HG02610 (cell line): Measurements from ENCODE around the gene RIT2.
"Not testable (repeated sequence)": the region's sequence is repeated elsewhere in the genome, so short reads cannot be mapped to it uniquely, and the experiment has no call there.

Experiments
- ATAC-seq: cut with Tn5 transposase; IDR thresholded peaks from one replicate; pipeline ENCODE4 v1.9.1; 2021; ENCODE audit warnings: mild to moderate bottlenecking, moderate library complexity; ENCODE audit not compliant: unreplicated experiment

Gene RIT2

DNA sequence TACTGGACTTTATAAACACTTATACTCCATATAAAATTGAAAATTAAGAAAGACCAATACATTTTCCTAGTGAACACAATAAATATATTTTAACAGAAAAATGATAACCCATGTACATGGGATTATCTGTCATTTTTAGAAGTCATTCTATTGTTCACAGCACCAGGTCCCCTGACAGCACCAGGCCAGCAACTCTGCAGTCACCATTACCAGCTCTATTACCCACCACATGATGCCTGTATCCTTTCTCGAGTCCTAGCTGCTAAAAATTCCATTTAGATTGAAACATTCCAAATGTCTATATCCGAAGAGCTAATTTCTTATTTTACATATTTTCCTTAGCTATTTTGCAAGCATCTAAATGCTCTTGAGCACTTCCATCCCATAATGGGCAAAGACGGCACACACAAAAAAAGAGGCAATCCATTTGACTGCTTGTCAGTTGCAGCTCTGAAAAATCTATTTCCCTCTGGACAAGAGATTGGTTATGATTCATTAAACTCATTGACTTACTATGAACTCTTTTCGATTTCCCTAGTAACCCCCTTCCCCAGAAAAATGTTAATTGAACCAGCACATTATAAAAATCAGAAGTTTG lies 336.9 kb downstream of the RIT2 start:
- ATAC-seq = no peak

DNA sequence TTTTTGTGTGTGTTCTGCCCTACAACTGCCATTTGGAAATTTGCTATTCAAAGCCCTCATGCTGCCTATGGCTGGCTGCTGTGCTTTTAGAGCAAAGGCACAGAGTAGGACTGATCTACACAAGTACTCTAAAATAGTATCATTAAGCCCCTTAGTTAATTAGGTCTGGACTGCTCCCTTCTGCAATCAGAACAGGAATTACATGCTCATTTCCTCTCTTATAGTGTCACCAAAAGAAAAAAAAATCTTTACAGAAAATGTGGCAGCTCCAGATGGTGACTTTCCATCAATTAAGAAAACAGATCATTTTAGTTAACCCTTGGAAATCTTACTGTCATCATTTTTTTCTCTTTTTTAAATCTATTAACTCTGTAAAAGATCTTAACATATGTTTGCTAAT lies 337.5 kb downstream of the RIT2 start:
- ATAC-seq = no peak

DNA sequence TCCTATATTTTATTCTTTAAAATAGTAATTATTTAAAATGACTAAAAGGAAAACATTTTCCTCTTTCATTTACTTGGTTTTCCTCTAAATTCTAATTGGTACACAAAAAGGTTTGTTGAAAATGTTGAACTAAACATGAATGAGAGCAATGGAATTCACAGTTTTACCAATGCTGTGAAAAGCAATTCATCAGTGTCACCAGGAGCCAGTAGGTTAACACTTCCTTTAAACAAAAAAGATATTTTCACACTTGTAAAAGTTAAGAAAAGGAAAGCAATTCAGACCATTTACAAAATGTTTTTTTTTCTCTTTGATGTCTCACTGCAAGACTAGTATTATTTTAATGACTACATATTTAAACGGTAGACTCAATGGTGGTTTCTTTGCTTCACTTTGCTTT lies 341.6 kb downstream of the RIT2 start:
- no peak for ATAC-seq

DNA sequence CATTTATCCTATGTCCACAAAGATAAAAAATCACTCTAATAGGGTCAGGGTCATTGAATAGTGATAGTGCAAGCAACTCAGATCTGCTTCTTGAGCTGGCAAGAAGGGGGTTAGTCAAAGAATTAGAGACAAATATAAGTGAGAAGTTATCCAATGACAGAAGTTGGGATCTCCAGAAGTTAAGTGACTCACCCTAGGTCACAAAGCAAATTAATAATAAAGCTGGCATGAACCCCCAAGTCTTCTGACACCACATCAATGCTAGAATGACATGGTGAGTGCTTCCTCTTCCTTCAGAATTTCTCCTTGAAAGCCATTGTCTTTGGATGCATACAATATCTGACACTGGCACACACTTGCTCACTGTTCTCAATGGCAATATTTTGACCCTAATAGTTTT lies 343.5 kb downstream of the RIT2 start:
- no peak for ATAC-seq

DNA sequence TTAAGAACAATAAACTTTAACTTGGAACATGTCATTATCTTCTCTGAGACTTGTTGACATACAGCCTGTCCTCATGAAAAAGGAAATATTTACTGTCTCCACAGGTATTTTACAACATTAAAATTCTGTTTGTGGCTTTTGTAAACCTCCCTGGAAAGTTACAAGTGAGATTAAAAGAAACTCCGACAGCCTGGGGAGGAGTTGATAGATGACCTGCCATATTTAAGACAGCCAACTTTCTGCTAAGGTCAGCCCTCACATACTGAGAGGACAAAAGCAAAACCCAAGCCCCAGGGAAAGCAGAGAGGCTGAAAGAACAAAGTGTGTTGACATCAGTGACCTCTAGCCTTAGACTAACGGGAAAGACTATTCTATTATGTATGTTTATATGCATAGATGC lies 350.2 kb downstream of the RIT2 start:
- ATAC-seq = no peak

DNA sequence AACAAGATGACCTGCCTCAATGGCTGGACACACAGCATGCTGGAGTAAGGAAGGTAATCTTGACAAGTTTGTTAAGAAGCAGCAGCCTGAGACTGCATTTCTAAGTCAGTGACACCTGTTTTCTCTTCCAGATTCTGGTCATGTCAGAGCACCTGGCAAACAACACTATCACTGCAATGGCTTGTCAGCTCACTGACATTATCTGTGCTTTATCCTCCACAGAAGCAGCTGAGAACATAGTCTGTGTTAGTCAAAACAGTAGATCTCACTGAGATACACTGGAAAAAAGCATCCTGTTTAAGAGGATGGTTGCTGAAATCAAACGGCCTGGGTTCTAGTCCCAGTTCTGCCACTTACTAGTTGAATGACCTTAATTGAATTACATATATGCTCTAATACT lies 355.2 kb downstream of the RIT2 start:
- ATAC-seq = no peak

DNA sequence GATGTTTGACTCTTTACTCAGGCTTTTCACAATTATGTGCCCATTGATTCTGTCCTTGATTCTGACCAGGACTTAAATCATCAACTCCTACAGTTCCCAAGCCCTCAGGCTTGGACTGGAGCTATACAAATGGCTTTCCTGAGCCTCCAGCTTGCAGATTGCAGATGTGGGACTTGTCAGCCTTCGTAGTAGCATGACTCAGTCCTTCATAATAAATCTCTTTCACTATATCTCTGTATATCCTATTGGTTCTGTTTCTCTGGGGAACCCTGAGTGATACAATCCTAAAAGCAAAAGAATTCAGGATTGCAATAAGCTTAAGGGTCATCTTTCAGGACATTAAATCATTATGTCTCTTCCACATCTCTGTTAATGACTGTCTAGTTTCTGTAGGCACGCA lies 356.6 kb downstream of the RIT2 start:
- ATAC-seq = no peak

DNA sequence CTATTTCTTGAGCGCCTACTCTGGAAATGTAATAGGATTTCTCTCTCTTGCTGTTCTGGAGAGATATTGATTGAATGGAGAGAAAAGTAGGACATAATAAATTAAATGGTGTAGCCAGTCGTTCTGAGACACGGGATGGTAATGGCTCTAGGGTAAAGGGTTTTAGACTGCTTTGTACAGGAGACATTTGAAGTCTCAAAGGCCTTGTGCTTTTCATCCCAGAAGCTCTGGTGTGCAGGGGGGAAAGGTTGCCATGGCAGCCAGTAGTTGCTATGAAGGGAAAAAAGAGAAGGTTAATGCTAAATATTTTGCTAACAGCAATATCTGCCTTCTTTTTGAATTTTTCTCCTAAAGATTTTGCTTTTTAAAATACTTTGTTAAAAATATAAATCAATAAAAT lies 359.3 kb downstream of the RIT2 start:
- ATAC-seq = no peak

DNA sequence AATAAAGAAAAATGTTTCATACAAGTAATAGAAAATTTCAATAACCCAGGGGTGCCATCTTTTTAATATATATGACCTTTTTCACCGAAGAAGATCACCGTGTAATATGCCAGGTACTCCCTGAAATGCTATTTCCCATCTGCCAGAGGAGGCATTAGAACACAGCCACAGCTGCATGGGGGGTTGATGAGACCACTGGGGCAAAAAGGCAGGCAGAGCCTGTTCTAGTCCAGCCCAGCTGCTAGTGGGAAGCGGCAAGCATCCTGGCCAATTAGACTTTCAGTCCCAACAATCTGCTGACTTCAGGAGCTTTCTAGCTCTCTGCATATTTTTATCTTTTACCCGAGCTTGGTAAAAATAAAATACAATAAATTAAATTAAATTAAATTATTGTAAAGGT lies 362.6 kb downstream of the RIT2 start:
- ATAC-seq = no peak

DNA sequence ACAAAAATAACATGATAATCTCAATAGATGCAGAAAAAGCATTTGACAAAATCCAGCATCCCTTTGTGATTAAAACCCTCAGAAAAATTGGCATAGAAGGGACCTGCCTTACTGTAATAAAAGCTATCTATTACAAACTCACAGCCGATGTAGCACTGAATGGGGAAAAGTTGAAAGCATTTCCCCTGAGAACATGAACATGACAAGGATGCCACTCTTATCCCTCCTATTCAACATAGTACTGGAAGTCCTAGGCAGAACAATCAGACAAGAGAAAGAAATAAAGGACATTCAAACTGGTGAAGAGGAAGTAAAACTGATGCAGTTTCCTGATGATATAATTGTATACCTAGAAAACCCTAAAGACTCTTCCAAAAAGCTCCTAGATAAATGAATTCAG lies 368.7 kb downstream of the RIT2 start:
- ATAC-seq = no peak

DNA sequence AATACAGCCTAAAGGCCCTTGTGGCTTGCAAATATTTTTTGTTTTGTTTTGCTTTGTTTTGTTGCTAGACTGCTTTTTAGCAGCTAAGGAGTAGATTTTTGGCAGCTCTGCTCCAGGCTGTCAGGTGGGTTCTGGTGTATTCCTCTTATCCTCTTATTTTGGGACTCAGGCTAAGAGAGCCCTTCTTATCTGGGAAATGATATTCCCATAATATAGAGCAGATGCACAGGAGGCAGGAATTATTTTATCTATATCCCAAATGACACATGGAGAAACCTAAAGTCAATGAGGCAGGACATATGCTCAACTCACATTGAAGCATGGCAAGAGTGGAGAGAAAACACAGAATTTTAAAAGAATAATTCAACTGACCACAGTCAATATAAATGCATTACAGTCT lies 369.6 kb downstream of the RIT2 start:
- ATAC-seq = no peak

DNA sequence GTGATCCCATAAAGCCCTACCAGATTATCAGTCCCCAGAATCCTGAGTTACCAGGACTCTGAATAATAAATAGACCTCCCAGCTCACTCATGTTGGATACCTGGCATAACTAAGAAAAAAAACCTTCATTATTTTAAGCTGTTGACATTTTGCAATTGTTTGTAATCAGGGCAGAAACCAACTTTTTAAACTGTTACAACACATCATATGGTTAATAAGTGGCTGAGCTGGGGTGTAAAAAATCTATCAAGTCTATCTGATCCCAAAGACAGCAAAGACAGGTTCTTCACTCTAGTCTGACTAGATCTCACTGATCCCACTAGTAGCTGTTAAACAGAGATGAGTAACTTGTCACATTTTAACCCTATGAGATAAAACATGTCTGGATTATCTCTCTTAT lies 370.3 kb downstream of the RIT2 start:
- no peak for ATAC-seq

DNA sequence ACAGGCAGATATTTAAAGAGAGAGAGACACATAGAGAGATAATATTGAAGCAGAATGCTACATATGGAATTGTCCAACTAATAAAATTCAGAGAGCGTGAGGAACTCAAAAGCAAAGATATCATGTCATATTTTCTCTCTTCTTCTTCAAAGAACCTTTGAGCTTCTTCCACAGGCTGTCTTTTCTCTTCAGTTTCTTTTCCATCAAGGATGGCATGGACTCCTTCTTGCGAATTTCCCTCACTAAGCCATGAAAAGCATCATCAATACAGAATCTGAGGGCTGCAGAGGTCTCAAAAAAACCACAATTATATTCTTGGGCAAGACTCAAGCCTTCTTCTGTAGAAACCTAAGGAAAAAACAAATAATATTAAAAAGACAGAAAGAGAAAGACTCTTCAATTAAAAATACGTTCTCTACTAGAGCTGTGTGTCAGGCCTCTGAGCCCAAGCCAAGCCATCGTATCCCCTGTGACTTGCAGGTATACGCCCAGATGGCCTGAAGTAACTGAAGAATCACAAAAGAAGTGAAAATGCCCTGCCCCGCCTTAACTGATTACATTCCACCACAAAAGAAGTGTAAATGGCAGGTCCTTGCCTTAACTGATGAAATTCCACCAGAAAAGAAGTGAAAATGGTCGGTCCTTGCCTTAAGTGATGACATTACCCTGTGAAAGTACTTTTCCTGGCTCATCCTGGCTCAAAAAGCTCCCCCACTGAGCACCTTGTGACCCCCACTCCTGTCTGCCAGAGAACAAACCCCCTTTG lies 371.9 kb downstream of the RIT2 start:
- ATAC-seq = no peak

DNA sequence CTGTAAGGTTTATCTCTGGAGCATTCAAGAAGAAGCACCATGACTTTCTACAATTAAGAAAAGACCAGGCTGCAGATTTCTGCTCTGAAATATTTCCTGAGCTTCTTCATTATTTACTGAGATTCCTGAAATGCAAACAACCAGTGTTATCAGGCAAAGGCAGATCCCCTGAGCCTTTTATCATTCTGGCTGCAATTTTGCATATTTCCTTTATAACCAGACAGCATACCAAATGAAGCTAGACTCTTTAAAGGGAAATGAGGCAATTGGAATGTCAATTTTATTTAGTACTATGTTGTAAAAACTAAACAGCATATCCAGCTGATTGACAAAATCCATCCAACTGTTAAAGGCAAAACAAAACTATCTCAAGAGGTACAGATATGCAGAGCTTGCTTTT lies 372.5 kb downstream of the RIT2 start:
- no peak for ATAC-seq

DNA sequence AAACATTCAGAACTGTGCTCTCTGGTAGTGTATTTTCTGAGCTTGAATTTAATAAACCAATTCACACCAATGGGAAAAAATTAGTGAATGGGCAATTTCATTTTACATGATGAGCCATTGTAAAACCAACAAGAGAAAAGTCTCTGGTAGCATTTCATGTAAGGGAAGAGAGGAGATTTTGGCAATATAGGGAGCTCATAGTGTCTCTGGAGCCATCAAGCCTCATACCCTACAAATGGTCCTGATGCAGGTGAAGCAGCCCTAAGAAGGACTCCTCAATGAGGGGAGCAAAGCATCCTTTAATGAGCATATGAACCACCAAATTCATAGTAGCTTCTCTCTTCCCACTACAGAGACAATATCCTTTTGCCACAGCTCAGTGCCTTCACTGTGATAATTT lies 373.0 kb downstream of the RIT2 start:
- no peak for ATAC-seq

DNA sequence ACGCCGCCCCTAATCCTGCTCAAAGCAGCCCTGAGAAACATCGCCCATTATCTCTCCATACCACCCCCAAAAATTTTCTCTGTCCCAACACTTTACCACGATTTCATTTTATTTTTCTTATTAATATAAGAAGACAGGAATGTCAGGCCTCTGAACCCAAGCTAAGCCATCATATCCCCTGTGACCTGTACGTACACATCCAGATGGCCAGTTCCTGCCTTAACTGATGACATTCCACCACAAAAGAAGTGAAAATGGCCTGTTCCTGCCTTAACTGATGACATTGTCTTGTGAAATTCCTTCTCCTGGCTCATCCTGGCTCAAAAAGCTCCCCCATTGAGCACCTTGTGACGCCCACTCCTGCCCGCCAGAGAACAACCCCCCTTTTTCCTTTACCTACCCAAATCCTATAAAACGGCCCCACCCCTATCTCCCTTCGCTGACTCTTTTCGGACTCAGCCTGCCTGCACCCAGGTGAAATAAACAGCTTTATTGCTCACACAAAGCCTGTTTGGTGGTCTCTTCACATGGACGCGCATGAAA lies 373.6 kb downstream of the RIT2 start:
- not testable (repeated sequence) for ATAC-seq

DNA sequence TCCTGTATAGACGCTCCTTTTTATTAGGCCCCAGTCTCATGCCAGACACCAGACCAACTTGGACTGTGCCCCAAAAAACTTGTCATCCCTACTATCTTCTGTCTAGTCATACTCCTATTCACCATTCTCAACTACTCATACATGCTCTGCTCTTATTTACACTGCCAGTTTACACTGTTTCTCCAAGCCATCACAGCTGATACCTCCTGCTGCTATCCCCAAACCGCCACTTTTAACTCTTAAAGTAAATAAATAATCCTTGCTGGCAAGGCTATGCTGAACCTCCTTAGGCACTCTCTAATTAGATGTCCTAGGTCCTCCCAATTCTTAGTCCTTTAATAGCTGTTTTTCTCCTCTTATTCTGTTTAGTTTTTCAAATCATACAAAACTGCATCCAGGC lies 374.2 kb downstream of the RIT2 start:
- not testable (repeated sequence) for ATAC-seq

DNA sequence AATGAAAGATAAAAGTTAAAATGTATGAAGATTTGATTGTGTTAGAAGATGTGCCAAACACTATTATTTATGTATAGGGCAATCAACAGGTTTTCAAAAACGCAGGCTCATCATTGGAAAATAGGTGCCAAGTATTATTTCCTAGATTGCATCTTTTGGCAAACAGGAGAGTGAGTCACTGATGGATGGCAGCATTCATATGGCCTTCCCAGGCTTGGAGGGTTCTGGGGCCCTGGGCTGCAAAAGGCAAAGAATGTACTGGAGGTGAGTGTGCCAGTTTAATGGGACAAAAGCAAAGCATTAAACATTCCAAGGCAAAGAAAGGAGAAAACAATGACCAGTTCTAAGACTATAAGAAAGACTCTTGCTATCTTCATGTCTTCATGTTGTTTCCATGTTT lies 379.4 kb downstream of the RIT2 start:
- no peak for ATAC-seq

DNA sequence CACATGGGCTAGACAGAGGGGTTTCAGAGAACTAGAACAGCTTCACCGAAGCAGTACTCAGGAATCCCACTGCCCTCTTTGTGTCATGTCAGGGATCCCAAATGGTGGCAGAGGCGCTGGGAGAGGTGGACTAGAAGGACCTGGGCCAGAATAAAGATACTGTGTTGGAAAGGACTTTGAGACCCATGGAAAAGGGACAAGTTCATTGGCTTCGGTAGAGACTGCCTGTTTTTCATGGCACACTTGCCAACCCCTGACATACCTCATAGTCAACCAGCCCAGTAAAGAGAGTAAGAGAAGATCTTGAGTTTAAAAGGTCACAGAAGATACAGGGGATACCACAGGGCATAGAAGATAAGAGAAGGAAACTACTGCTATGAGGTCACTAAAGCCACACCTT lies 381.0 kb downstream of the RIT2 start:
- no peak for ATAC-seq

DNA sequence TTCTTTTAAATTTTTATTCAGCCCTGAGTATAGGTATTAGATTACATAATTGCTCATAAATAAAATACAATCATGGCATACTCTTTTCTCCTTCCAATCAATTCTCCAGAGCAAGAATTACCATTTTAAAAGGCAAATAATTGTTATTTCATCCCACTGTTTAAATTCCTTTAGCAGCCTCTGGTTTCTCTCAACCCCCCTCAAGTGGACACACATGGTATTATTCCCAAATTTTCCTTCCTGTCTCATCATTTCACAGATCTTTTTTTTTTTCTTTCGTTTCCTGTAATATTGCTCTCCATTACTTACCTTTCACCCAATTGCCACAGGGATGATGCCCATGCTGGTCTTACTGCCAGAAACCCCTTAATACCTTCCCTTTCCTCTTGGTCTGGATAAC lies 385.2 kb downstream of the RIT2 start:
- ATAC-seq = no peak

DNA sequence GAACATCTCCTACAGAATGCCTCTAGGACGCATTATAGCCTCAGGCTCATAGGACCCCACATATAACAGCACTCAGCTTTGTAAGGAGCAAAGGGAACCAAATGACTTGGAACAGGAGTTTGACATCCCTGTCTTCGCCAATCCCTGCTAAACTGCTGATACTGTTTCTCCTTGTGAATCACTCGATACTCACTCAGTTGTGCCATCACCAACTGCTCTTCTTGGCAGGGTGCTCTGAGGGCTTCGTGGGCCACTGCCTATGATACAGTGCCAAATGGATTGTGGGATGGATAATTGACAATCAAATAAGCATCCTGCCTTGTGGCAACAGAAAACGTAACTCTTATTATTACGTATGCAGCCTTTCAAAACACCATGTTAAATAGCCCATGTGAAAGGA lies 396.3 kb downstream of the RIT2 start:
- ATAC-seq = no peak

DNA sequence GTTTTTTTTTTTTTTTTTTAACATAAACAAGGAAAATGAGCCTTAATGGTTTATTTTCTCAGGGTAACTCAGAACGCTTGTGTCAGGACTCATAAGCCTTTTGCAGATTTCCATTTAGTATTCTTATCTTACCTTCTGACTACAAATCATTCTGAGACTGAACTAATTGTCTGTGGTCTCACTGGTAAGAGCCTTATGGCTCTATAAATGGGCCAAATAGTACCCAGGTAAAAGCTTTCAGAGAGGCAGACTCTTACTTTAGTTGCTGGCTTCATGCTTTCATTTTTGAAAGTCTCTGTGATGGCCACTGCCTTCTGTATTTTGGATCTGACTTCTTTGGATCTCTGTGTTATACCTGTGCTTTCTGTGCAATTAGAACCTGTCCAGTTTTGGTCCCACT lies 403.4 kb downstream of the RIT2 start:
- no peak for ATAC-seq

DNA sequence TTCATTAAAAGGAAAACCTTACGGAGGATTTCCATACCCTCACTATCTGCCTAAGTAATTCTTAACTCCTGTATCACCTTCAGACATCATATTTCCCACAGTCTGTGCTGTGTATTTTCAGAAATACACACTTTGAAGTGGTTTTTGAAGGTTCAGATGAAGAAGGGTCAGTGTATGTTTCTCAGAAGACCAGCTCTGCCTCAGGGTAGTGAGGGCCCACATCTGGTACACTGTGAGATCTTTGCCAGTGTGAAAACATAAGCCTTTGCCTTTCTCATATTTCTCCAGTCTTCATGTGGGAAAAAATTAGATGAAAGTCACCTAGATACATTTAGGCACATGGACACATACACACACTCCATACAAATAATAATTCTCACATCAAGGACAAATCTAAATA lies 408.4 kb downstream of the RIT2 start:
- no peak for ATAC-seq
